ENCODE results near the gene WWOX. TPM values are rescaled to one million over a fixed set of nuclear protein-coding genes. Genes with fewer than 3 reads are reported as not detected.
A peak's percentile ranks its signal among the peaks of the same experiment; 100 is the strongest.

The WWOX gene
- total RNA-seq, 3 donors from 2014 or later = 11.7 to 18.0 (median 13.8) TPM

GRCh38 chr16:78770353-78771091 lies 671.1 kb downstream of the WWOX start:
- no peak overlapping the region for H3K4me3 ChIP-seq
- H3K9me3 ChIP-seq = no peaks in the 10 kb centered on the region
- no peaks in the 10 kb centered on the region for H3K36me3 ChIP-seq (ENCODE audit: low read depth)
- peak; percentile 88 for TF ChIP-seq CTCF (IDR thresholded peaks at IDR 0.05)
- H3K4me1 ChIP-seq (ENCODE audit: low read depth) = peaks cover 7% of the 10 kb centered on the region
- ATAC-seq (peak; percentile 98), DNase-seq (peak; percentile 82 to 91 (median 90))
- intact Hi-C loops (cut with DNase I, micrococcal nuclease) = no loop called here

- DNase-seq = no peak
- Histone ChIP-seq H3K4me1 (ENCODE audit: low read depth) (peaks cover 7% of the 10 kb centered on the region), H3K4me3 (no peak overlapping the region), H3K9me3 (no peaks in the 10 kb centered on the region), H3K36me3 (ENCODE audit: low read depth) (no peaks in the 10 kb centered on the region)
- no peak for TF ChIP-seq CTCF (IDR thresholded peaks at IDR 0.05)
- ATAC-seq = no peak
- intact Hi-C loops (cut with DNase I, micrococcal nuclease) = no loop called here
Measured at GRCh38 chr16:78773291-78773702, 673.8 kb downstream of the WWOX start.

GRCh38 chr16:78773706-78774105 lies 674.3 kb downstream of the WWOX start:
- no peak for TF ChIP-seq CTCF (IDR thresholded peaks at IDR 0.05)
- Histone ChIP-seq H3K4me3 (no peak overlapping the region), H3K9me3 (no peaks in the 10 kb centered on the region), H3K36me3 (ENCODE audit: low read depth) (no peaks in the 10 kb centered on the region), H3K4me1 (ENCODE audit: low read depth) (peaks cover 7% of the 10 kb centered on the region)
- intact Hi-C loops (cut with DNase I, micrococcal nuclease) = no loop called here
- ATAC-seq (no peak), DNase-seq (no peak)

- no peaks in the 10 kb centered on the region for H3K36me3 ChIP-seq (ENCODE audit: low read depth)
- H3K4me1 ChIP-seq (ENCODE audit: low read depth) = peaks cover 7% of the 10 kb centered on the region
- DNase-seq (no peak), ATAC-seq (no peak)
- intact Hi-C loops (cut with DNase I, micrococcal nuclease) = no loop called here
- H3K4me3 ChIP-seq = no peak overlapping the region
- TF ChIP-seq CTCF (IDR thresholded peaks at IDR 0.05) = no peak
- H3K9me3 ChIP-seq = no peaks in the 10 kb centered on the region
Measured at GRCh38 chr16:78775161-78775561, 675.7 kb downstream of the WWOX start.

GRCh38 chr16:78778101-78779004 lies 678.9 kb downstream of the WWOX start:
- ATAC-seq = peak; percentile 87
- no peaks in the 10 kb centered on the region for H3K4me1 ChIP-seq (ENCODE audit: low read depth)
- DNase-seq = peak in 2 of 3 donors; percentile 55 to 64
- TF ChIP-seq CTCF (IDR thresholded peaks at IDR 0.05) = no peak
- no peaks in the 10 kb centered on the region for H3K36me3 ChIP-seq (ENCODE audit: low read depth)
- no peaks in the 10 kb centered on the region for H3K9me3 ChIP-seq
- no peak overlapping the region for H3K4me3 ChIP-seq
- intact Hi-C loops (cut with DNase I, micrococcal nuclease) = no loop called here
